HG02884 (cell line): ENCODE measurements around the gene RPS19.

ENCODE experiments used
- ATAC-seq: cut with Tn5 transposase; IDR thresholded peaks from one replicate; pipeline ENCODE4 v1.9.1; 2021; ENCODE audit warnings: mild to moderate bottlenecking, moderate library complexity; ENCODE audit not compliant: unreplicated experiment

The RPS19 gene

DNA sequence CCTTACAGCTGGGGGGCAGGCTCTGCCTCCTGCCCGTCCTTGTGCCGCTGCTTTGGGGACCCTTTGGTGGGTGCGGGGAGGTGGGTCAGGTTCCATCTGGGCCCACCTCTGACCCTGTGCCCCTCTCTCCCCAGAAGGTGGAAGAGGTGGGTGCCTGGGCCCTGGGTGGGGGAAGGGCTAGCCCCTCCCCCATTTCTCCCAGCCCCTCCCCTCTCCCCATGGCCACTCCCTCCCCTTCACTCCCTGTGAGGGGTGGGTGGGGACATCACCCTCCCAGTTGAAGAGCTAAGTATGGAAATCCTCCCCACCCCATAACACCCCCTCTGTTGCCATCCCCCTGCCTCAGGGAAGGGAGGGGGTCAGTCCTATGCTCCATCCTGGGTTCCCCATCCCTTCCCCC is 37.1 kb downstream of the RPS19 start:
- ATAC-seq: no peak

DNA sequence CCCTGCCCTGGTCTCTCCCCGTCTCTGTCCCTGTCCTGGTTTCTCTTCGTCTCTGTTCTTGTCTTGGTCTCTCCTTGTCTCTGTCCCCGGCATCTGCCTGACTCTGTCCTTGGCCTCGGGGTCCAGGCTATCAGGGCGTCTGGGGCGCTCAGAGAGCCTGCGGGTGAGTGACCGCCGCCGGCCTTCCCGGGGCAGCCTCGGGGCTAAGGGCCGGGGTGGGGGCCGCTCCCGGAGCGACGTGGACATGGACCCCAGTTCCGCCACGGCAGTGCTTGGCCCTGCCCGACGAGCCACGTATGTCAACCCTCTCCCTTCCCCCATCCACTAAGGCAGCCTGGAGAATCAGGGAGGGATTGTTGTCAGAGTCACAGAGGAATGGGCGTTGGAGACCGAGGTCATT is 37.8 kb downstream of the RPS19 start:
- ATAC-seq: no peak

DNA sequence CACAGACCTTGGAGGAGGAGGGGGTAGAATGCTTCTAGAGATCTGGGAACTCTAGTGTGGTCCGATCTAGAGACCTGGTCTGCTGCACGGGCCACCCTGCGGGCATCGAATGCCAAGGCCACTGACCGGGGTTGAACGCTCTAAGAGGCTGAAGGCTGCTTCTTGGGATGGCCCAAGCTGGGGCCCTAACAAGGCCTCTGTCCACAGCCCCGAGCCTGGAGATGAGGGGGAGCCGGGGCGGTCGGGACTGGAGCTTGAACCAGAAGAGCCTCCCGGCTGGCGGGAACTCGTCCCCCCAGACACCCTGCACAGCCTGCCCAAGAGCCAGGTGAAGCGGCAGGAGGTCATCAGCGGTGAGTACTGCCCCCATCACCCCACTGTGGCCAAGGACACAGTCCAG is 38.2 kb downstream of the RPS19 start:
- no peak for ATAC-seq

GRCh38 chr19:41901707-41902360 is 41.8 kb downstream of the RPS19 start:
- ATAC-seq: no peak

- no peak for ATAC-seq
Measured at GRCh38 chr19:41902594-41902993, 42.5 kb downstream of the RPS19 start.

DNA sequence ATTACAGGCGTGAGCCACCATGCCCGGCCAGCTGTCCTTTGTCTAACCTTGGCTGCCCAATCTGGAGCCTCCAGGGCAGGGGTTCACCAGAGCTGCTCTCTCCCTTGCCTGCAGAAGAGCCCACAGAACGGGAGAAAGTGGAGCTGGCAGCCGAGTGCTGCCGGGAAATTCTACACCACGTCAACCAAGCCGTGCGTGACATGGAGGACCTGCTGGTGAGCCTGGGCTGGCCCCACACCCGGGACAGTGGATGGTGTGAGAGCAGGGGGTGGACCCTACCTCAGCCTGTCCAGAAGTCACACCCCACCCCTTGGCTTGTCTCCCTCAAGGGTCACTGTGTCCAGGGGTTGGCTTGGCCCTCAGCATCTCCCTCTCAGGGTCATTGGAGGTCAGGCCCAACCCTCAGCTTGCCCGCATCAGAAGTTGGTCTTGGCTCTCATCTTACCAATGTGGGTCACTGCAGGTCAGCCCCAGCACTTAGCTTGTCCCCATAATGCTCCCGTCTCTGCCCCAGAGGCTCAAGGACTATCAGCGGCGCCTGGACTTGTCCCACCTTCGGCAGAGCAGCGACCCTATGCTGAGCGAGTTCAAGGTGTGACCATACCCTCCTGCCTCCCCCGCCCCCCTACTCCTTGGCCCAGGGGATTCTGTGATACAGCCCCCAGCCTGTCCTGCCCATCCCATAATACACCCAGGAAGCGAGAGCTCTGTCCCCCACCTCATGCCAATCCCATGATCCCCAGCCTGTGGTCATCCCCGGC is 43.3 kb downstream of the RPS19 start:
- ATAC-seq: no peak

GRCh38 chr19:41904118-41904870 is 44.2 kb downstream of the RPS19 start:
- no peak for ATAC-seq

DNA sequence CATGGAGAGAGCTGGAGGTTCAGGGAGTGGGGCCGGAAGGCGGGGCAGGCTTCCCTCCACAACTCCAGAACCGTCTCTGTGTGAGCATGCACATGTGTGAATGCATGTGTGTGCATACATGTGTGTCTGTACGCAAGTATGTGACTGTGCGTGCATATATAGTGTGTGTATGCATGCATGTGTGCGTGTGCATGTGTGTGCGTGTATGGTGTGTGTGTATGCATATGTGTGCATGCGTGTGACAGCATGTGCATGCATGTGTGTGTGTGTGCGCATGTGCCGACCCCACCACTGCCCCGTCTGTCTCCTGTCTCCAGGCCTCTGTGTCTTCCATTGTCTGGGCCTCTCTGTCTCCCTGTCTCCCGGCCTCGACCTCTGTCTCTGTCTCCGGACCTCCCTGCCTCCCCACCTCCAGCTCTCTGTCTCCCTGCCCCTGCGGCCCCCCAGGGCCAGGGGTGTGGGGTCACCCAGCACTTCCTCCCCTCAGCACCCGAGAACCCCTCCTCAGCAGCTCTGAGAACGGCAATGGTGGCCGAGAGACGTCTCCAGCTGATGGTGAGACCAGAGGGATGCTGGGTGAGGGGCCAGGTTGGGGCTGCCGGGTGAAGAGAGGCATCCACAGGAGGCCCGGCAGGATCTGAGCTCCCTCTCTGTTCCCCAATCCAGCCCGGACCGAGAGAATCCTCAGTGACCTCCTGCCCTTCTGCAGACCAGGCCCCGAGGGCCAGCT is 45.4 kb downstream of the RPS19 start:
- no peak for ATAC-seq

- ATAC-seq: no peak
Measured at GRCh38 chr19:41906271-41906670, 46.2 kb downstream of the RPS19 start.

DNA sequence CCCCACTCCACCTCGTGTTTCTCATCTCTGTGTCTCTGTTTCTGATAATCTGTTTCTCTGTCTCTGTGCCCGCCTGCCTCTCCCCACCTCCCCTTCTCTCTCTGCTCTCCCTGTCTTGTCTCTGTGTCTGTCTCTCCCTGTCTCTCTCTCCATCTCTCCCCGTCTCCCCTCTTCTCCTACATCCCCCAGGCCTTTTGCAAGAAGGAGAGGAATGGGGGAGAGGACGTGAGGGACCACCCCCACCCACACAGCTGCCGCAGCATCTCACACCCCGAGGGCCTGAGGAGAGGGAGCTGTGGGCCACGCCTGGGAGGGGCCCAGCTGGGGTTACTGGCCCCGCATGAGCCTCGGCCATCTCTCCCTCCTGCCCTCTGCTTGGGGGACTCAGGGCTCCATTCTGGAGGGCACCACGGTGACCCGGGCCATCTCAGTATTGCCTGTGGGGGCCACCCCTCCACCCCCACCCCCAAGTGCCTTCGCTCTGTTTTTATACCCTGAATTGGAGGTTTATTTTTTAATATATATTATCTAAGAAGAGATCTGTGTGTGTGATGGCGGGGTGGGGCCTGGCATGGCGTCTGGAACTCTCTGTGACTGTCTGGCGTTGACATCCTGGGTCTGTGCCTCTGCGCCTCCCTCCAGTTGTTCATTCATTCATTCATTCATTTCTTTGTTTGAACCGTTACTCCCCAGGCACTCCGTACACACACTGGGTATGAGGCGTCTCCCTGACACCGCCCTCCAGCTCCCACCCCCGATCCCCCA is 47.0 kb downstream of the RPS19 start:
- no peak for ATAC-seq

DNA sequence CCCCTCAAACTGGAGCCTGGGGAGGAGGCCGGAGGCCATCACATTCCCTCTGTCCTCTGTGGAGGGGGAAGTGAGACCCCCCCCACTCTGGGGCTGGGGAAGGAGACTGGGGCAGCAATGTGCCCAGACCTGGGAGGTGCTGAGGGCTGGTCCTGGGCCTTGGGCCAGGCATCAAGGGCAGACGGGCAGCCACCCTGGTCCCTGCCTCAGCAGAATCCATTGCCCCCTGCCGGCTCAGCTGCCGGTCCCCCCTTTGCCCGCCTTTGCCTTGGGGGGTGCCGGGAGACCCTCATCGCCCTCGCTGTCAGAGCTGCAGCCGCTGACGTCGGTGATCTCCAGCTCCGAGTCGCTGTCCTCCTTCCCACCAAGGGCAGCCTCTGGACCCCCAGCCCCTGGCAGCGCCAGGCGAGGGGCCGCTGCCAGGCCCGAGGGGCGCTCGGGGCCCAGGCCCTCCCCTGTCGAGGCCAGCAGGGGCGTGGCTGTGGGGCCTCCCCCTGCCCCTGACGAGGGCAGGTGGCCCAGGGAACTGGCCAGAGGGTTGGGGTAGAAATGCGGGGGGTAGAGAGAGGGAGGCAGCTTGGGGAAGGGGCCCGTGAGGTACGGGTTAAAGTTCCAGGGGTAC is 48.0 kb downstream of the RPS19 start:
- no peak for ATAC-seq

DNA sequence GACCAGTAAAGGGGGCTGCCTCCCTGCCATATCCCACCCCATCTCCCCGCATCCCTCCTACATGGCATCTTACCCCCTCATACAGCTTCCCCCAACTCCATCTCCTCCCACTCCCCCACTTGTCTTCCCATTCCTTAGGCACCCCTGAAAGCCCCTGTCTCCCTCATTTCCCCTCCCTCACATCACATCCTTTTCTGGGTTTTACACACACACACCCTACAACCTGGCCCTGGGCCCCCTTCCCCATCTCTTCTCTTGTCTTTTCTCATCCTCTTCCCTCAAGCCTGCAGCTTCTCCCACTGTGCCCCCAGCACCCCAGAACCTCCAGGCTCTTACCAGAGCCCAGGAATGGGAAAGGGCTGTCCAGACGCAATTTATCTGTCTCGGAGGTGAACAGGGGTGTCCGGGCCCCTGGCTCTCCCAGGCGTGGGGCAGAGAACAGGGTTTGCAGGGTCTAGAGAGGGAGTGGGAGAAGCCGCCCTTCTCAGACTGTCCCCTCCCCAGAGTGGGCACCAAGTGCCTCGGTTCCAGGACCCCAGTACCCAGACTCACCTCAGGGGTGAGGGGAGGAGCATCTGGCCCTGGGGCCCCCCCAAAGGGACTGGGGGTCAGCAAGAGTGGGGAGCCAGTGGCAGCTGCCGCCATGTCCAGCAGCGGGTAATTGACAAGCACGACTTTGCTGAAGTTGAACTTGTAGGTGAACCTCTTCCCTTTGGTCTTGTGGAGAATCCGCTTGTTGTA is 48.8 kb downstream of the RPS19 start:
- ATAC-seq: no peak

- ATAC-seq: no peak
Measured at GRCh38 chr19:41909706-41910105, 49.7 kb downstream of the RPS19 start.

GRCh38 chr19:41910240-41910991 is 50.4 kb downstream of the RPS19 start:
- ATAC-seq: no peak

DNA sequence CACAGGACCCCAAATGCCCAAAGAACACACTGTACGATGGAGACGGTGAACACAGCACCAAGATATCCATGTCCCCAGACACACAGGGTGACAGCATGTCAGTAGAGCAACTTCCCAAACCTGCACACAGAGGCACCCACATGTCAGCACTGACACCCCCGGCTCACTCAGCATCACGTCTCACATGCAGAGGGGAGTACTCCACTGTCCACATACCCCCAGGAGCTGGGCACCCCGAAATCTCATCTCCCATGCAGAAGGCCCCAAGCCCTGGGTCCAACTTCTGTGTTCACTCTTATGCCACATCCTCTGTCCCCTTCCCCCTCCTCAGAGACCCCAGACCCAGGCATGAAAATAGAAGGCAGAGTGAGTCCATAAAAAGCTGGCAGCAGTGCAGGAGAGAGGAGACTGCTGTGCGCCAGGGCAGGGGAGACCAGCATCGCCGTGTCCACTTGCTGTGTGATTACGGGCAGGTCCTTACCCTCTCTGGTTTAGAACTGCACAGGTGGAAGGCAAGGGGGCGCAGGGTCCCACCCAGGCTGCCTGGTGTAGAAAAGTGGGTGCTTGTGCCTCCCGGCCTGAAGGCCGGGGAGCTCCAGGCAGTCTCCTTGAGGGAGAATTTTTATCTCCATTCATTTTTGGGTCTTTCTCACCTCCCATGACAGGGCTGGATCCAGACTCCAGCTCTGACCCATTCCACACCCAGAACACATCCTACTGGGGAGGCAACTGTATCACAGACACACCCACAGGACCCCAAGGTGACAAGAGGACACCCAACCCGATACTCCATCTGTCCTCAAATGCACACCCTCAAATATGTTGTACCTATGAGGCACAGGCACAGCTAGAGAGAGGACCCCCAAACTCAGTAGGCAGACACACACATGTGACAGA is 51.2 kb downstream of the RPS19 start:
- ATAC-seq: no peak

DNA sequence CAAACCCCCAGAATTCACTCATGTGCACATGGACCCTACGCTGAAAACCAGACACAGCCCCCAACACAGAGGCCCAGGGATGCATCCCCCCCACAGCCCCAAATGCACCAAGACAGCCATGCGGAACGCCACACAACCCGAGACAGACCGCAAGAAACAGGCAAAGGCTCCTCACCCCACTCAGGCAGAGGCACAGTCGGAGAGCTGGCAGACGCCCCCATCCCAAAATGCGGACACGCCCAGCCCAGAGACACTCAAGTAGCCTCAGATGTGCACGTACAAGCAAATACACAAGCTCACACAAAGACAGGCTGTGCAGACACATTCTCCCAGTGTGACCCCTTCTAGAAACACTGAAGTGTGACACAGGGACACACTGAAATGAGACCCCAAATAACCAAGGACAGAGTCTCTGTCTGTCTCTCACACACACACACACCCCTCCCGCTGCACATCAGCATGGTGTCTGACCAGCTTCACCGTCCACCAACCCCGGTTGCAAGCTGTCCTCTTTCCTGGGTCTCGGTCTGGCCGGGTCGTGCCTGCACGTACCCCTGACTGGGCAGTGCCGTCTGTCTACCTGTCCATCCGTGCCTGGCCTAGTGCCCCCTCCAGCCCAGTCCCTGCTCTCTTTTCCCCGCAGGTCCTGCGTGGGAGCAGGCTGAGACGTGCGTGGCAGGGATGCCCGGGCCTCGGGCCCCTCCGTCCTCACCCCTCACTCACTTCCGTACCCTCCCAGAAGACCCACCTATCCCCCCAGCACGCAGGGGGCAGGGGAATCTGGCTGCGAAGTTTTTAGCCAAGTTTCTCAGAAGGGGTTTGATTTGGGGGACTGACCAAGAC is 52.1 kb downstream of the RPS19 start:
- no peak for ATAC-seq
